Kidney tubule cell (primary cell): ENCODE data around the gene SCN1B.
A peak's percentile ranks its signal among the peaks of the same experiment; 100 is the strongest.

Experiments used
- DNase-seq: peaks from one replicate; pipeline ENCODE4 v3.0.0-alpha.2; 2018; ENCODE audit warnings: low spot score

The SCN1B gene

DNA sequence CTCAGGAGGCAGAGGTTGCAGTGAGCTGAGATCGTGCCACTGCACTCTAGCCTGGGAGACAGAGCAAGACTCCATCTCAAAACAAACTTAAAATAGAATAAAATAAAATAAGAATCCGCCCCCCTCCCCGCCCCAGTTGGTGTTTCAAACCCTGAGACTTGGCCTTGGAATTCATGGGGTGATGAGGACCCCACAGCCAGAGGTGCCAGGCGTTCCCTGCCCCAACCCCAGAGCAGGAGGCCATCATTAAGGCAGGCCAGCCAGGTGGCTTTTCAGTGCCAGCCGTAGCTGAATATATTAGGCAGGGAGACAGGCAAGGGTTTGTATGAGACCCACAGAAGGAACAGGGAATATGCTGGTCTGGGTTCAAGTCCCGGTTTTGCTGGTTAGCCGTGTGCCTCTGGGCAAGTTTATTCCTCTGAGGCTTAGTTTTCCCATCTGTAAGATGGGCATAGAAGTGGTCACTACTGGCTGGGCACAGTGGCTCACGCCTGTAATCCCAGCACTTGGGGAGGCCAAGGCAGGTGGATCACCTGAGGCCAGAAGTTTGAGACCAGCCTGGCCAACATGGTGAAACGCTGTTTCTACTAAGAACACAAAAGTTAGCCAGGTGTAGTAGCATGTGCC lies 23.5 kb downstream of the SCN1B start:
- no peak for DNase-seq

DNA sequence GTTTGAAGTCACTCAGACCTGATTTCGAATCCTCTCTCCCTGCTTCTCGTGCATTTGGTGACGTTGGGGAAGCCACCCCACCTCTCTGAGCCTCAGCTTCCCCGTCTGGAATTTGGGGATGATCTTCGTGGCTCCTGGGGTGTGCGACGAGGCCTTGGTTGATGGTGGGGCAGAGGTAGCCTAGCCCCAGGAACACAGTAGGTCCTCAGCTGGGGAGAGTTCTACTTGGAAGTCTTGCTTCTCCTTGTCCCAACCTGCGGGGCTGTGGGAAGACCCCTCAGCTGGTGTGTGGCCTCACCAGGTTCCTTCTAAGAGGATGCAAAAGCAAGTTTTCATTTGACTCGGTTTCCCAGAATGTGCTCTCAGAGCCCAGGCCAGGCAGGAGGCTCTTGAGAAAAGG lies 24.4 kb downstream of the SCN1B start:
- no peak for DNase-seq

DNA sequence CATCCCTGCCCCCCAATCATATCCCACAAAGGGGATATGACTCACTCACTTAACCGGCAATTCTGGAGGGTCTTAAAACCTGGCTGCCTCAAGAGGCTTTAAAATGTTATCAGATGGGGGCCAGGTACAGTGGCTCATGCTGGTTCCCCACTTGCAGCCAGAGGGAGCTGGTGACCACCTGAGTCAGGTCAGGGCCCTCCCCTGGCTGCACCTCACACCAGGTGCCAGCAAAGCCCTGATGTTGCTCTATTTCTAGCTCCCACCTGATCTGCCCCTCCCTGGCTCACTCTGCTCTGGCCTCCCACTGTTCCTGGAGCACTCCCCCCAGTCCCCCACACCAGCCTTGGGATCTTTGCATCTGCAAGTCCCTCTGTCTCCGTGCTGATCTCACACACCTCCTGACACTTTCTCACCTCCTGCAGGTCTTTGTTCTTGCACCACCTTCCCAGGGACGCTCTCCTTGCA lies 25.5 kb downstream of the SCN1B start:
- no peak for DNase-seq

DNA sequence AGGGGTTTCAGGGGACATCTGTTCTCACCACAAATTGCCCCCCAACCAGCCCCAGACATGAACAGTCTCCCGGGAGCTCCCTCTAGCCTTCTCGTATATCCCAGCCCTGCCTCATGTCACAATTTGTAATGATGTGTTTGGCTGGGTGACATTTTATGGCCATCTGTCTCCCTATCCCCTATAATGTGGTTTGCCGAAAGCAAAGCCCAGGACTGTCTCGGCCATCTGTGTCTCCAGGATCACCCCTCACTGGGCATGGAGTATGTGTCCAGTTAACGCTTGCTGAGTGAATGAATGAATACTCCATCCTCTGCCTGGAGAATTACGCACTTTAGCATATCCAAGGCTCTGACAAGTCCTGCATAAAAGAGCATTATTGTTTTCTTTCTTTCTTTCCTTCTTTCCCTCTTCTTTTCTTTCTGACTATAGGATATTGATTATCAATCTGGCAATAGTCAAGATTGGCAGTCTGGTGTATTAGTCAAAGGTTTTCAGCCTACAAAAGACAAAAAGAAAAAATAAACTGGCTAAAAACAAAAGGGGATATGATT lies 26.3 kb downstream of the SCN1B start:
- DNase-seq: no peak

DNA sequence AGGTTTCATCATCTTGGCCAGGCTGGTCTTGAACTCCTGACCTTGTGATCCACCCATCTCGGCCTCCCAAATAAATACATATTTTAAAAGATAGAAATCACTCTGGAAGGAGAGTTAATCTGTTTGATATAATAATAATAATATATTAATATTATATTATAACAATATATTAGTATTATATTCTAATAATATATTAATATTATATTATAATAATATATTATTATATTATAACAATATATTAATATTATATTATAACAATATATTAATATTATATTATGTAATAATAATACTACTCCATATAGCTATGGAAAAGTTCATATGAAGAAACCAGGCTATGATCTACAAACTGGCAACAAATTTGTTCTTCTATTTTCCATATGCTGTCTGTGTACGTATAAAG lies 28.1 kb downstream of the SCN1B start:
- no peak for DNase-seq

DNA sequence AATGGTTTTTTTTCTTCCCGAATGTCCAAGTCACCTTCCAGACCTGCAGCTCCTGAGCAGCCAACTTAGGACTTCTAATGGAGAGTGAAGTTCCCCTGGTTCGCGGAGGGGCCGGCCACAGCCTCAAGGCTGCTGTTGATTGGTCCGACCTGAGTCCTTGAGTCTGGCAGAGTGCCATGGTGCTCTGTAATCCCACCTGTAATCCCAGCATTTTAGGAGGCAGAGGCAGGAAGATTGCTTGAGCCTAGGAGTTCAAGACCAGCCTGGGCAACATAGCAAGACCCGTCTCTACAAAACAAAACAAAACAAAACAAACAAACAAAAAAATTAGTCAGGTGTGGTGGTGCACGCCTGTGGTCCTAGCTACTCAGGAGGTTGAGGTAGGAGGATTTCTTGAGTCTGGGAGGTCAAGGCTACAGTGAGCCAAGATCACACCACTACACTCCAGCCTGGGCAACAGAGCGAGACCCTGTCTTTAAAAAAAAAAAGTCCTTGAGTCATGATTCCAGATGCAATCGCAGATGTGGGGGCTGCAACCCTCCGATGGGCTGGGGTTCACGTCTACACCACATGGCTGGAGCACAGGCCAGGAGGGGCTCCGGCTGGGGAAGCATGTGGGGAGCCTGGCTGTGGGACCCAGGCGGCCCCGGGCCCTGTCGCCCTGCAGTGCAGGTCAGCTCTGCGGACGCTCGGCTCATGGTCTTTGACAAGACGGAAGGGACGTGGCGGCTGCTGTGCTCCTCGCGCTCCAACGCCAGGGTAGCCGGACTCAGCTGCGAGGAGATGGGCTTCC lies 28.9 kb downstream of the SCN1B start:
- DNase-seq: no peak

DNA sequence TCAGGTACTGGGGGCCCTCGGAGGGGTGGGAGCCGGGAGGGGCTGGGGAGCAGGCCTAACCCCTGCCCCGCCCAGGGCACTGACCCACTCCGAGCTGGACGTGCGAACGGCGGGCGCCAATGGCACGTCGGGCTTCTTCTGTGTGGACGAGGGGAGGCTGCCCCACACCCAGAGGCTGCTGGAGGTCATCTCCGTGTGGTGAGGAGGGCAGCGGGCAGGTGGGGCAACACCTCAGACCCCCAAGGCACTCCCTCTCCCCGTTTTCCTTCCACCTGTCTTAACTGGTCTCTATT lies 29.5 kb downstream of the SCN1B start:
- no peak for DNase-seq

DNA sequence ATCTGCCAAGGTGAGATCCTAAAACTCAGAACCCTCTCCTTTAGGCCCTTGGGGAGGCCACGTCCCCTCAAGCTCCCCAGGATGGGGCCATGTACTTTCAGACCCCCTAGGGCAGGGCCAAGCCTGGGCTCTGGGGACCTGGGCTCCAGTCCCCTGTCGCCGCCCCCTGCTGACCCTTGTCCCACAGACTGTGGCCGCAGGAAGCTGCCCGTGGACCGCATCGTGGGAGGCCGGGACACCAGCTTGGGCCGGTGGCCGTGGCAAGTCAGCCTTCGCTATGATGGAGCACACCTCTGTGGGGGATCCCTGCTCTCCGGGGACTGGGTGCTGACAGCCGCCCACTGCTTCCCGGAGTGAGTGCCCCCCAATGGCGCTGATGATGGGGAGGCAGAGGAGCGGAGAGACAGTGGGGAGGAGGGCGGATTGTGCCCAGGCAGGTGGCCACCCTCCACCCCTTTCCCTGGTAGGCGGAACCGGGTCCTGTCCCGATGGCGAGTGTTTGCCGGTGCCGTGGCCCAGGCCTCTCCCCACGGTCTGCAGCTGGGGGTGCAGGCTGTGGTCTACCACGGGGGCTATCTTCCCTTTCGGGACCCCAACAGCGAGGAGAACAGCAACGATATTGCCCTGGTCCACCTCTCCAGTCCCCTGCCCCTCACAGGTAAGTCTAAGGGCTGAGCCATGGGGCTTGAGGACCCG lies 30.0 kb downstream of the SCN1B start:
- DNase-seq: no peak

DNA sequence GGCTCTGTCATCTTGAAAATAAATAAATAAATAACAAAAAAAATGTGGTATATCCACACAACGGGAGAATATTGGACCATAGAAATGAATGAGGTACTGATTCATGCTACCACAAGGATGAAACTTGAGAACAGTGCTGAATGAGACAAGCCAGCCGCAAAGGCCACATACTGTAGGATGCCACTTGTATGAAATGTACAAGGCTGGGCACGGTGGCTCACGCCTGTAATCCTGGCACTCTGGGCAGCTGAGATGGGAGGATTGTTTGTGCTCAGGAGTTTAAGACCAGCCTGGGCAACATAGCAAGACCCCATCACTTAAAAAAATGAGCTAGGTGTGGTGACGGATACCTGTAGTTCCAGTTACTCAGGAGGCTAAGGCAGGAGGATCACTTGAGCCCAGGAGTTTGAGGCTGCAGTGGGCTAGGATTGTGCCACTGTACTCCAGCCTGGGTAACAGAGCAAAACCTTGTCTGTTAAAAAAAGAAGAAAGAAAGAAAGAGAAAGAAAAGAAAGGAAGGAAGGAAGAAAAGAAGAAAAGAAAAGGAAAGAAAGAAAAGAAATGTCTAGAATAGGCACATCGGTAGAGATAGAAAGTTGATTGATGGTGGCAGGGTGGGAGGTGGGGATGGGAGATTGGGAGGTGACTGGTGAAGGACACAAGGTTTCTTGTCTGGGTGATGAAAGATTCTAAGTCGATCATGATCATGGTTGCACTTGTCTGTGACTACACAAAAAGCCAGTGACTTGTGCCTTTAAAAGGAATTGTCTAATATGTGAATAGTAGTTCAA lies 31.5 kb downstream of the SCN1B start:
- no peak for DNase-seq

DNA sequence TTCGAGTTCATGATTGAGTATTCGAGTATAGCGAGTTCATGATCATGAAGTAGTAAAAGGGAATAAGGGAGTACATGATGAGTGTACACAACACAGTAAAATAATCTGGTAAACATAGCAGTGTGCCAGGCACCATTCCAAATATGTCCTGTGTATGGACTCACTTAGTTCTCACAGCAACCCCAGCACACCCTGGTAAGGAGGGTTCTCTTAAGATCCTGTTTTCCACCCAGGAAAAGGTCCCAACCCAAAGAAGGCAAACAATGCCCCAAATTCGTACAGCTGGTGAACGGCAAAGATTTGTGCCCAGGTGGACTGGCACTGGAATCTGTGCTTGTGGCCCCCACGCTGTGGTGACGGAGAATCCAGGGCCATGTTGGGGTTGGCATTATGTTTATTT lies 32.7 kb downstream of the SCN1B start:
- DNase-seq: no peak

DNA sequence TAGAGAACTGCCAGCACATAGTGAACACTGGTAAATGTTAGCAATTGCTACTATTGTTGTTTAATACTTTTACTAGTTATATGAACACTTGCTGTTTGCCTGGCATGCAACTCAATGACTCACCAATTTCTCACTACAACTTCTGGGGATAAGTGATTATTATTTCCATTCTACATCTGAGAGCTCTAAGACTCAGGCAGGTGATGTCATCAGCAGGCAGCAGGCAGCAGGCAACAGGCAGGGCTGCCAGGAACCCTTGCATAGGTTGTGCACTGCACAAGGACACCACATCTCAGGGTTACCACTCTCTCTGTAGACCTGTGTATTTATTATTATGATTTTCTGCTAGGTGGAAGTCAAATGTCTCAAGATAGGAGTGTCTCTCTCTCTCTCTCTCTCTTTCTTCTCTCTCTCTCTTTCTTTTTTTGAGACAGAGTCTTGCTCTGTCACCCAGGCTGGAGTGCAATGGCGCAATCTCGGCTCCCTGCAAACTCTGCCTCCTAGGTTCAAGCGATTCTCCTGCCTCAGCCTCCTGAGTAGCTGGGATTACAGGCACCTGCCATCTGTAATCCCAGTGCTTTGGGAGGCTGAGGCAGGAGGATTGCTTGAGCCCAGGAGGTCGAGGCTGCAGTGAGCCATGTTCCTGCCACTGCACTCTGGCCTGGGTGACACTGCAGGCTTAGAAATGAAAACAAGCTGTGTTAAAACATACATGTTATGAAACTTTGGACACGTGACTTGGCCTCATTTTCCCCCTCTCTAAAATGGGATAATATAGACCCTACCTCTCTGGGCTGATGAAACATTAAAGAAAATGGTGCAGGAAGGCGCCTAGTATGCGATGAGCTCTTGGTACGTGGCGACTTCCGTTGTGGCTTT lies 33.9 kb downstream of the SCN1B start:
- peak; percentile 70 for DNase-seq

DNA sequence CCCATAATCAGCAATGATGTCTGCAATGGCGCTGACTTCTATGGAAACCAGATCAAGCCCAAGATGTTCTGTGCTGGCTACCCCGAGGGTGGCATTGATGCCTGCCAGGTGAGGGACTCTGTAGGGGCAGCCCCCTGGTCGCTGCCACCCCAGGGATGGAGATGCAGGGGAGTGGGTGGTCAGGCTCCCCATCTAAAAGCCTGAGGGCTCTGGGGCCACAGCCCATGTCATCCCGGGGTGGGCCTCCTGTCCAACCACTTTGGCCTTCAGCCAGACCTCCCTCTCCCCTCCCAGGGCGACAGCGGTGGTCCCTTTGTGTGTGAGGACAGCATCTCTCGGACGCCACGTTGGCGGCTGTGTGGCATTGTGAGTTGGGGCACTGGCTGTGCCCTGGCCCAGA lies 35.3 kb downstream of the SCN1B start:
- DNase-seq: no peak

DNA sequence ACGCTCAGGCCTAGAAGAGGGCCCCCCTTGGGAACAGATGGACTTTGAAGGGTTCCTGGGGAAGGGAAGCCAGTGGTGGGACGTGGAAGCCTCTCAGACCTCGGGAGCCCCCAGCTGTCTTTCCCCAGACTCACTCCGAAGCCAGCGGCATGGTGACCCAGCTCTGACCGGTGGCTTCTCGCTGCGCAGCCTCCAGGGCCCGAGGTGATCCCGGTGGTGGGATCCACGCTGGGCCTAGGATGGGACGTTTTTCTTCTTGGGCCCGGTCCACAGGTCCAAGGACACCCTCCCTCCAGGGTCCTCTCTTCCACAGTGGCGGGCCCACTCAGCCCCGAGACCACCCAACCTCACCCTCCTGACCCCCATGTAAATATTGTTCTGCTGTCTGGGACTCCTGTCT lies 35.9 kb downstream of the SCN1B start:
- no peak for DNase-seq

DNA sequence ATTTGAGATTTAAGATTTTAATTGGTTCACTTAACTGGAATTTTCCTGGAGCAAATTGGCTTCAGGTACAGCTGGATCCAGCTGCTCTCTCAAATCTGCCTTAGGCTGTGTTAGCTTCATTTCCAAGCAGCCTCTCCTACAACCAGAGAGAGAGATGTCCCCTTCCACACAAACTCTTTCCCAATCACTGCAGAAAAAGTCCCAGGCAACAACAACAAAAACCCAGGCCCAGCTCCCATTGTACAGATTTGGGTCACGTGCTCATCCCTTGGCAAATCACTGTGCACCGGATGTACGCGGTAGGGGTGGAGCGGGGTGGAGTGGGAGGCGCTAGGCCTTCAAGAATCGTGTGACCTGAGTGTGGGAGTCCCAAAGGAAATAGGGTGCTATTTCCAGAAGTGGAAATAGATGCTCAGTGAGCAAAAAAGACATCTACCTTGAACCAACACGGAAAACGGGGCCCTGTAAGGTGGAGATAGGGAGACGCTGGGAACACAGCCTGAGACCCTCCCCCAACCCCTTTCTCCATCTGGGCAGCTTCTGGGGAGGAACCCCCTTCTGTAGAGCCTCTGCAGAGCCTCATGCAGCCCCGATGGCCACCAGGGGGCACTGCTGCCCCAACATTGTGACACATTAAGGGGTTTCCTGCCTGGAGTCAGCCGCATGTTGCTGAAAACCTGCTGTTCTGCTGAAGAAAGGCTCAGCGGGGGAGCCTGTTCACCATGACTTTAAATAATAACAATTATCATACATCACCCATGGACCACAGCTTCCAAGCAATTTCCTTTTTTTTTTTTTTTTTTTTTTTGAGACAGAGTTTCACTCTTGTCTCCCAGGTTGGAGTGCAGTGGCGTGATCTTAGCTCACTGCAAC lies 36.7 kb downstream of the SCN1B start:
- peak; percentile 74 for DNase-seq

DNA sequence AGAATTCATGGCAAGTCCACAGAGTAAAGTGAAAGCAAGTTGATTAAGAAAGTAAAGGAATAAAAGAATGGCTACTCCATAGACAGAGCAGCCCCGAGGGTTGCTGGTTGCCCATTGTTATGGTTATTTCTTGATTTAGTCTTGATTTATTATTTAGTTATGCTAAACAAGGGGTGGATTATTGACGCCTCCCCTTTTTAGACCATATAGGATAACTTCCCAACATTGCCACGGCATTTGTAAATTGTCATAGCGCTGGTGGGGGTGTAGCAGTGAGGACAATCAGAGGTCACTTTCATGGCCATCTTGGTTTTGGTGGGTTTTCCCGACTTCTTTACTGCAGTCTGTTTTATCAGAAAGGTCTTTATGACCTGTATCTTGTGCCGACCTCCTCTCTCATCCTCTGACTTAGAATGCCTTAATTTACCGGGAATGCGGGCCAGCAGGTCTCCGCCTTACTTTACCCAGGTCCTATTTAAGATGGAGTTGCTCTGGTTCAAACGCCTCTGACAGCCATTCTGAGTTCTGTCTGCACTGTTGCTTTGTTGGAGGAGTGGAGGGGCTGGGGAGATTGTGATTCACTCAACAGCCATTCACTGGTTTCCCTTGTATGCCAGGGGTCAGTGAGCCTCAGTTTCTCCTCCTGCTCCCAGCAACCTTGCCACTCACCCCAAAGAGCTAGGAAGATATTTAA lies 38.8 kb downstream of the SCN1B start:
- DNase-seq: no peak

DNA sequence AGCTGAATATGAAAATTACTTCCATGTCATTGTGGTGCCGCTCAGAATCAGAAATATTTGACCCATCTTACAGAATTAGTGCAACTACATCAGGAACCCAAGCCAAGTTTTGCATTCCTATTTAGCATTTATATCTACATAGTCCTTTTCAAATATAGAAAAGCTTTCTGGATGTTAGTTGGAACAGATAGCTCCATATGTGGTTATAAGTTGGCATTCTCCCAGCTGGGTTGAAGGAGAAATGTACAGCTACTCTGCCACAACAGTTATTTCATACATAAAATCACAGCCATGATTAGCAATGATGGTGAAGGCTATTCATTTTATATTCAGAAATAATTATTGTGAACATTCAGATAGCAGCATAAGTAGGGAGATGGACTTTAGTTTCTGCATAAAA lies 39.4 kb downstream of the SCN1B start:
- DNase-seq: no peak

DNA sequence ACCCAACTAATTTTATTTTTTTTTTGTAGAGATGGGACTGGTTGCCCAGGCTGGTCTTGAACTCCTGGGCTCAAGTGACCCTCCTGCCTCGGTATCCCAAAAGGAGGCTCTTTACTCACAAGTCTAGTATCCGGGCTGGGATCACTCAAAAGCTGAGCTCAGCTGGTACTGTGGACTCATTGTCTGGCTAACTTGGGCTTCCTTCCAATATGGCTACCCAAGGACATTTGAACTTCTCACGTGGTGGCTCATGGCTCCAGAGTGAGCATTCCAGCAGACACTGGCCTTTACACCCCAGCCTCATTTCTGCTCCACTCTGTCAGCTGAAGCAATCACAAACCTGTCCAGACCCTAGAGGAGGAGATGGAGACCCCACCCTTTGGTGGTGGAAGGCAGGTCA lies 40.2 kb downstream of the SCN1B start:
- no peak for DNase-seq

DNA sequence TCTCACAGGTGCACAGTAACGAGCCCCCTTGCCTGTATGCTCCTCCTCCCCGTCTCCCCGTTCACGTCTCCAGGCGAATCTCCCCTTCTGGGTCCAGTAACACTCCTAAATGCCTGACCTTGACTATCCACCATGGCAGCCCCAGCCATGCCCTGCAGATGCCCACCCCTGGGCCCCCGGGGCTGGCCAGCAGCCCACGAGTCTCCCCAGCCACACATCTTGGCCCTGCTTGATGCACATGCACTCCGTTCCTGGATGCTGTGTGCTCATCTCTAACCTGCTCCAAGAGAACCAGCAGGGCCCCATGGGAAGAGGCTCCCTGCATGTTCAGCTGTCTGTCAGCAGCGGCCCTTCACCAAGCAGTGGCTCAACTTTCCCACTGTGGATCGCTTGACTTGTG lies 43.2 kb downstream of the SCN1B start:
- DNase-seq: no peak

DNA sequence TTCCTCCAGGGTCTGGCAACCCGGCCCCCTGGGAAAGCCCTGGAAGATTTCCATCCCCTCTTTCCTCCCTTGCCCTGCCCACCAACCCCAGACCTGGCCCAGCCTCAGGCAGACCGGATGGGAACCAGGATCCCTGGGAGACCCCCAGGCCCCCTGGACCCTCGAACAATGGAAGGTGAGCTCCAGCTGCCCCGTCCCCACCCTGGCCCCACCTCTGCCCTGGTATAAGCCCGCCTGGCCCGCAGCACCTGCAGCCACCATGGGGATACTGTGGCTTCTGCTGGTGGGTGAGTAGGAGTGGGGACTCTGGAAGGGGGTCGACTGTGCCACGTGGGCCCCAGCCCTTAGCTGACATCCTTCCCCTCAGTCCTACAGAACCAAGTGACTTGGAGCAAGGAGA lies 43.7 kb downstream of the SCN1B start:
- DNase-seq: no peak
